Esophagus squamous epithelium (tissue), 5 donors: ENCODE data around the gene FOCAD. TPM values are rescaled to one million over a fixed set of nuclear protein-coding genes. Genes with fewer than 3 reads are reported as not detected.

Source experiments
- DNase-seq: peaks from one replicate; lab custom pipeline; 2025; lab: John Stamatoyannopoulos, UW
- H3K27ac ChIP-seq, 4 donors: fragments of 200-600 bp; sonication (generic); one replicate each; pipeline ENCODE4 v1.5.1; 2016 to 2019; ENCODE audit warnings: mild to moderate bottlenecking in 1 of 4
- H3K27me3 ChIP-seq, 4 donors: fragments of 200-600 bp; sonication (generic); 1 replicate in 3 of 4; 2 replicates in 1 of 4; pipeline versions ENCODE4 v1.5.1 to v1.6.0; 2017 to 2021; ENCODE audit warnings: antibody characterized with exemption in 1 of 4
- H3K36me3 ChIP-seq, 3 donors: fragments of 200-600 bp; sonication (generic); one replicate each; pipeline ENCODE4 v1.5.1; 2016 to 2019
- H3K4me1 ChIP-seq, 3 donors: fragments of 200-600 bp; sonication (generic); one replicate each; pipeline ENCODE4 v1.5.1; 2017 to 2019
- H3K4me3 ChIP-seq, 4 donors: fragments of 200-600 bp; sonication (generic); 1 replicate in 3 of 4; 2 replicates in 1 of 4; pipeline ENCODE4 v1.5.1; 2016 to 2019; ENCODE audit warnings: mild to moderate bottlenecking in 2 of 4, moderate library complexity in 1 of 4
- H3K9me3 ChIP-seq, 3 donors: fragments of 200-600 bp; sonication (generic); one replicate each; pipeline ENCODE4 v1.5.1; 2016 to 2019
- POLR2A ChIP-seq, 4 donors: fragments of 450-650 bp; IDR thresholded peaks; one replicate each; pipeline ENCODE4 v1.6.1; 2017; ENCODE audit warnings: antibody characterized with exemption in 4 of 4, mild to moderate bottlenecking in 4 of 4, moderate library complexity in 3 of 4
- WGBS, 2 donors: methylation state at CpG; one replicate each; pipeline ENCODE4 v1.1.5; 2018; 5-methylcytosine and 5-hydroxymethylcytosine counted together
- intact Hi-C: fragments of 100-400 bp; cut with DNase I; formaldehyde crosslinking; loops from one replicate; pipeline ENCODE4 v1.15.0; 2022
- total RNA-seq, 4 donors: library from RNA; depleted of rRNA; stranded (reverse); fragments of >200 nt; gene quantifications; one replicate each; pipeline ENCODE4 v1.1.0, GENCODE V29; 2016
- TF ChIP-seq, protein P1 (sequence below), 6 experiments: fragments of 450-650 bp in 4 of 6; fragments of 200-600 bp in 2 of 6; sonication (generic) in 2 of 6; IDR thresholded peaks; one replicate each; pipeline ENCODE4 v1.5.1; 2016 to 2019; ENCODE audit warnings: antibody characterized with exemption in 6 of 6, mild to moderate bottlenecking in 4 of 6, moderate library complexity in 4 of 6
- donor health status: DM: yes; HTN: yes; CAD: no.

The FOCAD gene, protein sequence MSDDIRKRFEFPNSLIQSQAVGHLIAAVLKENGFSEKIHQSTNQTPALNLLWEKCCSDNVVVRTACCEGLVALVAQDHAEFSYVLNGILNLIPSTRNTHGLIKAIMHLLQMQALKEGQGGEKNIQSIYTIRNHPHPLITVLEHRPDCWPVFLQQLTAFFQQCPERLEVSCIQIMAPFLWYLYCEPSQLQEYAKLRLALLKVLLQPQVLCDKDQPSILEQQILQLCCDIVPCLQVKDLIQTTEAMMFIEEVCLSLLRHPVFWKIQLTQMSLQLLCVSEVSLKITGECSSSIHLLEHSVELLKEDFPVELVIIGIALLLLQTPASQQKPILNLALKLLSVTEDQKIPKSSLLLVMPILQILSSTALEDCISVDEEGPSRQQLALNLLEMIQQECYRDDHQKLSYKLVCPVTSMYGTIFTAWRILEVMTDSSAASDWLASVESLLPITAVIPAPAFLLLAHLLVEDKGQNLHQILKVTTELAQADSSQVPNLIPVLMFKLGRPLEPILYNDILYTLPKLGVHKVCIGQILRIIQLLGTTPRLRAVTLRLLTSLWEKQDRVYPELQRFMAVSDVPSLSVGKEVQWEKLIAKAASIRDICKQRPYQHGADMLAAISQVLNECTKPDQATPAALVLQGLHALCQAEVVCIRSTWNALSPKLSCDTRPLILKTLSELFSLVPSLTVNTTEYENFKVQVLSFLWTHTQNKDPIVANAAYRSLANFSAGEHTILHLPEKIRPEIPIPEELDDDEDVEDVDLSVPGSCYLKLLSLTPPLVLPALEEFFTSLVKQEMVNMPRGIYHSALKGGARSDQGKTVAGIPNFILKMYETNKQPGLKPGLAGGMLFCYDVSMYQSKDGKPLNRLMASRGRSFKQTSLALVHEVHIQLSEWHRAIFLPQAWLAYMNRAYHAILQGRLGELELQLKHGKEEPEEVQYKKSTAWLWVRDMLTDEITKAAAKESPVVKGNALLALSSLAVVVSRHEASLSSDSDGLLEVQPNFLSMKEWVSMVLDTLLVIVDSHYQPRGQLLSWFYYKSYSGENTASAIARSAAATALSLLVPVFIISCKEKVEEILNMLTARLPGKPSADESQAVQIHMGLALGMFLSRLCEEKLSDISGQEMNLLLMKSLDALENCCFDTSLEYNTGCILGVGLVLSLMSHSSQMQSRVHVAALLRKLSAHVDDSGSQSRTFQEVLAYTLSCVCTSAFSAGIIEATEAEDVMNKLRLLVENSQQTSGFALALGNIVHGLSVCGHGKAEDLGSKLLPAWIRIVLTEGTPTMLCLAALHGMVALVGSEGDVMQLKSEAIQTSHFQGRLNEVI (N-terminal part only)
- total RNA-seq: 10 to 100 TPM; 20.7 to 34.9 (median 25.5) TPM

- Histone ChIP-seq H3K27me3 (no peaks in the 10 kb centered on the region), H3K4me3 (peak within 1 kb of the TSS; percentile 74 to 92 (median 86)), H3K27ac (peak within 1 kb of the TSS; percentile 83 to 95 (median 94)), H3K36me3 (no peaks in the 10 kb centered on the region), H3K4me1 (peaks cover 0 to 32% (median 6%) of the 10 kb centered on the region in 3 donors), H3K9me3 (no peaks in the 10 kb centered on the region)
- intact Hi-C loops: no loop called here
- TF ChIP-seq POLR2A (IDR thresholded peaks at IDR 0.05): peak in 3 of 4 donors; percentile 97 to 98 (median 97)
- TF ChIP-seq, protein P1, sequence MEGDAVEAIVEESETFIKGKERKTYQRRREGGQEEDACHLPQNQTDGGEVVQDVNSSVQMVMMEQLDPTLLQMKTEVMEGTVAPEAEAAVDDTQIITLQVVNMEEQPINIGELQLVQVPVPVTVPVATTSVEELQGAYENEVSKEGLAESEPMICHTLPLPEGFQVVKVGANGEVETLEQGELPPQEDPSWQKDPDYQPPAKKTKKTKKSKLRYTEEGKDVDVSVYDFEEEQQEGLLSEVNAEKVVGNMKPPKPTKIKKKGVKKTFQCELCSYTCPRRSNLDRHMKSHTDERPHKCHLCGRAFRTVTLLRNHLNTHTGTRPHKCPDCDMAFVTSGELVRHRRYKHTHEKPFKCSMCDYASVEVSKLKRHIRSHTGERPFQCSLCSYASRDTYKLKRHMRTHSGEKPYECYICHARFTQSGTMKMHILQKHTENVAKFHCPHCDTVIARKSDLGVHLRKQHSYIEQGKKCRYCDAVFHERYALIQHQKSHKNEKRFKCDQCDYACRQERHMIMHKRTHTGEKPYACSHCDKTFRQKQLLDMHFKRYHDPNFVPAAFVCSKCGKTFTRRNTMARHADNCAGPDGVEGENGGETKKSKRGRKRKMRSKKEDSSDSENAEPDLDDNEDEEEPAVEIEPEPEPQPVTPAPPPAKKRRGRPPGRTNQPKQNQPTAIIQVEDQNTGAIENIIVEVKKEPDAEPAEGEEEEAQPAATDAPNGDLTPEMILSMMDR (IDR thresholded peaks at IDR 0.05): no peak
- DNase-seq: peak; percentile 69
- 0% methylated on average over 3 to 17 of the region's 78 CpGs for WGBS, 2 donors
Observed at GRCh38 chr9:20684035-20684874, at the start of gene FOCAD. TSS of gene FOCAD (plus strand) at chr9:20684259. CDS start at chr9:20715354, 31,095 bp downstream.

GRCh38 chr9:20634895-20635294 is 49.2 kb upstream of the FOCAD start:
- Histone ChIP-seq H3K4me1 (no peaks in the 10 kb centered on the region), H3K4me3 (no peak overlapping the region), H3K9me3 (no peaks in the 10 kb centered on the region), H3K27ac (no peak overlapping the region), H3K36me3 (no peaks in the 10 kb centered on the region), H3K27me3 (no peaks in the 10 kb centered on the region)
- WGBS, 2 donors: 73 to 82% methylated on average over 4 of the region's 4 CpGs
- no peak for TF ChIP-seq POLR2A (IDR thresholded peaks at IDR 0.05)
- TF ChIP-seq, protein P1 (IDR thresholded peaks at IDR 0.05): no peak
- intact Hi-C loops: no loop called here
- no peak for DNase-seq

- Histone ChIP-seq H3K4me3 (no peak overlapping the region), H3K27me3 (no peaks in the 10 kb centered on the region), H3K9me3 (no peaks in the 10 kb centered on the region), H3K4me1 (peaks cover 0 to 7% (median 0%) of the 10 kb centered on the region in 3 donors), H3K27ac (no peak overlapping the region), H3K36me3 (no peaks in the 10 kb centered on the region)
- intact Hi-C loops: no loop called here
- no peak for TF ChIP-seq POLR2A (IDR thresholded peaks at IDR 0.05)
- DNase-seq: no peak
- WGBS, 2 donors: 75 to 78% methylated on average over 3 of the region's 3 CpGs
Observed at GRCh38 chr9:20636888-20637440, 47.1 kb upstream of the FOCAD start.

GRCh38 chr9:20640331-20641187 is 43.5 kb upstream of the FOCAD start:
- 70 to 72% methylated on average over 6 of the region's 7 CpGs for WGBS, 2 donors
- H3K27ac ChIP-seq: no peak overlapping the region
- no peak for TF ChIP-seq POLR2A (IDR thresholded peaks at IDR 0.05)
- TF ChIP-seq, protein P1 (IDR thresholded peaks at IDR 0.05): no peak
- intact Hi-C loops: no loop called here
- no peak for DNase-seq
- H3K36me3 ChIP-seq: no peaks in the 10 kb centered on the region
- no peaks in the 10 kb centered on the region for H3K9me3 ChIP-seq
- no peaks in the 10 kb centered on the region for H3K27me3 ChIP-seq
- no peak overlapping the region for H3K4me3 ChIP-seq
- H3K4me1 ChIP-seq: peaks cover 0 to 7% (median 0%) of the 10 kb centered on the region in 3 donors
